Calu3 (cell line): ENCODE measurements around the gene TOR4A. TPM values are rescaled to one million over a fixed set of nuclear protein-coding genes. Genes with fewer than 3 reads are reported as not detected.

Source experiments
- BruUV-seq: library from RNA; stranded (reverse); fragments of 400-500 nt; replicated peaks from 2 replicates; lab custom pipeline; 2021; lab: Mats Ljungman, UMichigan
- CTCF ChIA-PET: fragments of 300-600 bp; sonication (Branson Sonifier 250); formaldehyde crosslinking; loops from one replicate; lab custom pipeline; 2022; ENCODE audit warnings: antibody characterized with exemption; lab: Charles Lee
- DNase-seq: peaks from one replicate; pipeline ENCODE4 v3.0.0; 2022
- H3K27ac Mint-ChIP-seq: one replicate; pipeline ENCODE4 v1.8.0; 2022; ENCODE audit warnings: mixed read lengths; ENCODE audit not compliant: unreplicated experiment
- H3K27me3 Mint-ChIP-seq: one replicate; pipeline ENCODE4 v1.8.0; 2022; ENCODE audit warnings: mixed read lengths; ENCODE audit not compliant: unreplicated experiment
- H3K36me3 Mint-ChIP-seq: one replicate; pipeline ENCODE4 v1.8.0; 2022; ENCODE audit warnings: mild to moderate bottlenecking, moderate library complexity, mixed read lengths; ENCODE audit not compliant: insufficient read depth, unreplicated experiment
- H3K4me1 Mint-ChIP-seq: one replicate; pipeline ENCODE4 v1.8.0; 2022; ENCODE audit warnings: mild to moderate bottlenecking, low read depth, mixed read lengths; ENCODE audit not compliant: unreplicated experiment
- H3K4me3 Mint-ChIP-seq: one replicate; pipeline ENCODE4 v1.8.0; 2022; ENCODE audit warnings: mild to moderate bottlenecking, low read depth, moderate library complexity, mixed read lengths; ENCODE audit not compliant: unreplicated experiment
- H3K9me3 Mint-ChIP-seq: one replicate; pipeline ENCODE4 v1.8.0; 2022; ENCODE audit warnings: low read depth, mixed read lengths; ENCODE audit not compliant: unreplicated experiment
- intact Hi-C: fragments of 100-400 bp; cut with micrococcal nuclease; formaldehyde crosslinking; loops from one replicate; pipeline ENCODE4 v1.10.0; 2022; ENCODE audit not compliant: unreplicated experiment
- total RNA-seq: library from RNA; stranded (reverse); gene quantifications from 2 replicates; pipeline ENCODE4 v1.2.3, GENCODE V29; 2022
- TF ChIP-seq, protein P1 (sequence below): fragments of 200-600 bp; IDR thresholded peaks from one replicate; pipeline ENCODE4 v1.8.0; 2022; ENCODE audit warnings: antibody characterized with exemption; ENCODE audit not compliant: unreplicated experiment

Gene TOR4A
- total RNA-seq, 1 experiment from 2014 or later, result 51.8 TPM

DNA sequence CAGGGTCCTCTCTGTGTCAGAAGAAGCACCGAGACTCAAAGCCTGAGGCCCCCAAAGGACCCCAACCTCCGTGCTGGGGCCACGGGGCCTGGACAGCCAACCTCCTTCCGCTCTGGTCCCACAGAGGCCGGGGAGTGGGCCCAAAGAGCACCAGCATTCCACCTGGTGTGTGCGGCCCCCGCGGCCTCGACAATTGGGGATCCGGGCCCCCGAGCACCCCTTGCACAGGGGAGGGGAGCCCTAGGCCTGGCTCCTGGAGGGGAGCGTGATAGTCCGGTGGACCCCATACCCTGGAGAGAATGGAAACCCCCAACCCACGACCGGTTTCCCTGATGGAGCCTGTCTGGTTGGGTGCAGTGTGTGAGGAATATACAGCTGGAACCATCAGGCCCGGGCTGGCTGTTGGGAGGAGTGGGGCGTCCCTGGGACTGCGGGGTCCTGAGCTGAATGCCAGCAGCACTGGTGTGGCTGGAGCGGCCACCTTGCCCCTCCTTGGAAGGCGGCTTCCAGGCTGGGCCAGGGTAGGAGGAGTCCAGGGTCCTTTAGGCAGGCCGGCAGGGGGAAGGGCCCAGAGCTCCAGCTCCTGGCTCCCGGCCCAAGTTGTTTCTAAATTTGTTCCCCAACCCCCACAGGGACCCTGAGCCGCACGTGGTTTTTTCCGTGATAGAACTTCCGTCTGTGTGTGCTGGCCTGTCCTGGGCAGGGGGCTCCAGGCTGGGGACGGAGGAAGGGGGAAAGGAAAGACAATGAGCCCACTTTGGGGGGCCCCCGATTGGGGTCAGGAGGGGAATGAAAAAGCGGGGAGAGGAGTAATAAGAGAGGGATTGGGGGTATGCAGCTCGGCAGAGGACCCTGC, 825 bp upstream of the TOR4A start:
- H3K27me3 Mint-ChIP-seq, result no peaks in the 10 kb centered on the region
- TSS peak; percentile 95 for BruUV-seq
- peaks cover 20% of the 10 kb centered on the region for H3K4me1 Mint-ChIP-seq
- H3K27ac Mint-ChIP-seq, result peak overlapping the region; percentile 94
- no peaks in the 10 kb centered on the region for H3K9me3 Mint-ChIP-seq
- peak overlapping the region; percentile 85 for H3K4me3 Mint-ChIP-seq
- H3K36me3 Mint-ChIP-seq, result peaks cover 52% of the 10 kb centered on the region
- TF ChIP-seq, protein P1, sequence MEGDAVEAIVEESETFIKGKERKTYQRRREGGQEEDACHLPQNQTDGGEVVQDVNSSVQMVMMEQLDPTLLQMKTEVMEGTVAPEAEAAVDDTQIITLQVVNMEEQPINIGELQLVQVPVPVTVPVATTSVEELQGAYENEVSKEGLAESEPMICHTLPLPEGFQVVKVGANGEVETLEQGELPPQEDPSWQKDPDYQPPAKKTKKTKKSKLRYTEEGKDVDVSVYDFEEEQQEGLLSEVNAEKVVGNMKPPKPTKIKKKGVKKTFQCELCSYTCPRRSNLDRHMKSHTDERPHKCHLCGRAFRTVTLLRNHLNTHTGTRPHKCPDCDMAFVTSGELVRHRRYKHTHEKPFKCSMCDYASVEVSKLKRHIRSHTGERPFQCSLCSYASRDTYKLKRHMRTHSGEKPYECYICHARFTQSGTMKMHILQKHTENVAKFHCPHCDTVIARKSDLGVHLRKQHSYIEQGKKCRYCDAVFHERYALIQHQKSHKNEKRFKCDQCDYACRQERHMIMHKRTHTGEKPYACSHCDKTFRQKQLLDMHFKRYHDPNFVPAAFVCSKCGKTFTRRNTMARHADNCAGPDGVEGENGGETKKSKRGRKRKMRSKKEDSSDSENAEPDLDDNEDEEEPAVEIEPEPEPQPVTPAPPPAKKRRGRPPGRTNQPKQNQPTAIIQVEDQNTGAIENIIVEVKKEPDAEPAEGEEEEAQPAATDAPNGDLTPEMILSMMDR, result no peak
- intact Hi-C loops, result no loop called here
- peak; percentile 70 for DNase-seq
- CTCF ChIA-PET, result interaction anchor here (0.5 to 1.6 kb wide), 7 partner anchors 10 to 146 kb away, joined by 3 to 8 read pairs (median 4); partner anchors contain the start of genes EXD3, NOXA1 and NRARP

DNA sequence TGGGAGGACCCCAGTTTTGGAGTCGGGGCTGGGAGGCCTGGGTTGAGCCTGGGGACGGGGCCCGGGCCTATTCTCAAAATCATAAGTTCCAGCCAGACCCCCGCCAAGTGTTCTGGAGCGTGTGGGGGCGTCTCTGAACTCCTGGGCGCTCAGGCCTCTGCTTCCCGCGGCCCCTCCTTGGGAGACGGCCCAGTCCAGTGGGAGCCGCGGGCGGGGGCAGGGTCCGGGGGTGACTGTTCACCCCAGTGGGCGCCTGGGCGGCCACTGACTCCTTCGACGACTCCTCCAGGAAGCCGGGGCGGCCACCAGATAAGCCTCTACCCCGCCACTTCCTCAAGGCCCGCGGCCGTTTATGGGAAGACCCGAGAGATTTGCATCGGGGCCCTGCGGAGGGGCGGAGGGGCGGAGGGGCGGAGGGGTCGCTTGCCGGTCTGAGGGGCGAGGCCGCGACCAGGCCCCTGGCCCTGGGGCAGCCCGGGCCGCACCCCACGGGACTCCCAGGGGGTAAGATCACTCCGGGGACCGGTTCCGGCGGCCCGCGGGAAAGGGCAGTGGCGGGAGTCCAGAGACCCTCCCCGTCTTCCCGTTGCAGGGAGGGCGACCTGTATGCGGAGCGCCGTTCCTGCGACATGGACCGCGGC, 655 bp downstream of the TOR4A start:
- Mint-ChIP-seq H3K4me3 (peak overlapping the region; percentile 85), H3K4me1 (peaks cover 29% of the 10 kb centered on the region), H3K27me3 (no peaks in the 10 kb centered on the region), H3K27ac (peak overlapping the region; percentile 94), H3K9me3 (no peaks in the 10 kb centered on the region), H3K36me3 (peaks cover 59% of the 10 kb centered on the region)
- CTCF ChIA-PET, result interaction anchor here (0.5 to 1.6 kb wide), 3 partner anchors 9 to 42 kb away, joined by 3 to 8 read pairs (median 3); no protein-coding TSS in a partner anchor
- DNase-seq, result no peak
- intact Hi-C loops, result no loop called here
- TSS peak; percentile 54 for BruUV-seq
- TF ChIP-seq, protein P1, result no peak

DNA sequence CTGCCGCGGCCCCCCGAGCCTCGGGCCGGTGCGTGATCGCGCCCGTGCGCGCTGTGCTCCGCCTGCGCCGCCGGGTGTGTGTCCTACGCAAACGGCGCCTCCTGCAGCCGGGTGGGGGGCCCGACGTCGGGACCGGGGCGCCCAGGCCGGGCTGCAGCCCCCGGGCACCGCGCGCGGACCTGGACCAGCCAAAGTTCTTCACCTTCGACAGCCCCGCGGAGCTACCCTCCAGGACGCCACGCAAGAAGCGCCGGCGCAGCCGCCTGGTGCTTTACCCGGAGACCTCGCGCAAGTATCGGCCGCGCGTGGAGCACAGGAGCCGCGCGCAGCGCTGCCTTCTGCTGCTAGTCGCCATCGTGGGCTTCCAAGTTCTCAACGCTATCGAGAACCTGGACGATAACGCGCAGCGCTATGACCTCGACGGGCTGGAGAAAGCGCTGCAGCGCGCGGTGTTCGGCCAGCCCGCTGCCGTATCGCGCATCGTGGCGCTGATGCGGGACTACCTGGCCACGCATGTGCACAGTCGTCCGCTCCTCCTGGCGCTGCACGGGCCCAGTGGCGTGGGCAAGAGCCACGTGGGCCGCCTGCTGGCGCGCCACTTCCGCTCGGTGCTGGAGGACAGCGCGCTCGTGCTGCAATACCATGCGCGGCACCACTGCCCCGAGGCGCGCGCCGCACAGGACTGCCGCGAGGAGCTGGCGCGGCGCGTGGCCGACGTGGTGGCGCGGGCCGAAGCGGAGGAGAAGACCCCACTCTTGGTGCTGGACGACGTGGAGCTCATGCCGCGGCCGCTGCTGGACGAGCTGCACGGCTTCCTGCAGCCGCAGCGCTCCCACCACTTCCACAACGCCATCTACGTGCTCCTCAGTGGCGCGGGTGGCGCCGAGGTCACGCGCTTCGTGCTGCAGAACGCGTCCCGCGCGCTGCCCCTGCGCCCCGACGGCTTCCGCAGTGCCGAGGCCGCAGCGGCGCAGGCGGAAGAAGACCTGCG, 1.5 kb downstream of the TOR4A start:
- no peak overlapping the region for H3K27ac Mint-ChIP-seq
- intact Hi-C loops, result no loop called here
- peak overlapping the region; percentile 28 for H3K4me3 Mint-ChIP-seq
- DNase-seq, result no peak
- H3K4me1 Mint-ChIP-seq, result peaks cover 29% of the 10 kb centered on the region
- no peaks in the 10 kb centered on the region for H3K9me3 Mint-ChIP-seq
- TF ChIP-seq, protein P1, result no peak
- peaks cover 58% of the 10 kb centered on the region for H3K36me3 Mint-ChIP-seq
- CTCF ChIA-PET, result no interaction called here
- H3K27me3 Mint-ChIP-seq, result no peaks in the 10 kb centered on the region
- BruUV-seq, result no TSS peak
